KOPT-K1 (cell line): ENCODE results near the gene MNT.
"Not testable (repeated sequence)": the region's sequence is repeated elsewhere in the genome, so short reads cannot be mapped to it uniquely, and the experiment has no call there.

Experiments
- H3K27ac ChIP-seq: fragments of 200-600 bp; sonication (generic); 2 replicates; pipeline ENCODE4 v1.5.1; 2016; ENCODE audit warnings: antibody characterized with exemption, mild to moderate bottlenecking, low read depth, low read length; ENCODE audit not compliant: poor library complexity, severe bottlenecking
- H3K36me3 ChIP-seq: fragments of 200-600 bp; sonication (generic); 2 replicates; pipeline ENCODE4 v1.5.1; 2017; ENCODE audit warnings: antibody characterized with exemption, mild to moderate bottlenecking, low read length, moderate library complexity; ENCODE audit not compliant: insufficient read depth
- H3K9me3 ChIP-seq: fragments of 200-600 bp; sonication (generic); 2 replicates; pipeline ENCODE4 v1.5.1; 2017; ENCODE audit warnings: antibody characterized with exemption, low read length, mild to moderate bottlenecking; ENCODE audit not compliant: insufficient read depth, poor library complexity, severe bottlenecking

Gene MNT

GRCh38 chr17:2400877-2401425, at the start of gene MNT:
TSS of gene MNT (minus strand) at chr17:2401060. CDS start at chr17:2400712, 348 bp downstream.
- no peaks in the 10 kb centered on the region for H3K9me3 ChIP-seq
- H3K27ac ChIP-seq, result peak within 1 kb of the TSS; percentile 72
- H3K36me3 ChIP-seq, result no peaks in the 10 kb centered on the region

- Histone ChIP-seq H3K9me3 (peaks cover 12% of the 10 kb centered on the region), H3K36me3 (peaks cover 29% of the 10 kb centered on the region), H3K27ac (no peak overlapping the region)
Measured at GRCh38 chr17:2450016-2450650, 49.3 kb upstream of the MNT start.

GRCh38 chr17:2449486-2449885, 48.6 kb upstream of the MNT start:
- Histone ChIP-seq H3K9me3 (peaks cover 12% of the 10 kb centered on the region), H3K27ac (no peak overlapping the region), H3K36me3 (peaks cover 34% of the 10 kb centered on the region)

GRCh38 chr17:2447479-2447878, 46.6 kb upstream of the MNT start:
- not testable (repeated sequence) for H3K27ac ChIP-seq
- H3K36me3 ChIP-seq, result peaks cover 22% of the 10 kb centered on the region; the same call in 1 of the 2 replicates
- peaks cover 12% of the 10 kb centered on the region for H3K9me3 ChIP-seq

- Histone ChIP-seq H3K9me3 (peaks cover 12% of the 10 kb centered on the region), H3K36me3 (peaks cover 31% of the 10 kb centered on the region), H3K27ac (no peak overlapping the region)
Measured at GRCh38 chr17:2445638-2446037, 44.8 kb upstream of the MNT start.

- H3K27ac ChIP-seq, result no peak overlapping the region
- peaks cover 12% of the 10 kb centered on the region for H3K9me3 ChIP-seq
- H3K36me3 ChIP-seq, result peaks cover 39% of the 10 kb centered on the region
Measured at GRCh38 chr17:2444382-2444781, 43.5 kb upstream of the MNT start.

GRCh38 chr17:2442166-2442565, 41.3 kb upstream of the MNT start:
- H3K27ac ChIP-seq, result no peak overlapping the region
- H3K36me3 ChIP-seq, result peaks cover 59% of the 10 kb centered on the region
- H3K9me3 ChIP-seq, result peaks cover 12% of the 10 kb centered on the region

GRCh38 chr17:2440930-2441329, 40.1 kb upstream of the MNT start:
- Histone ChIP-seq H3K27ac (no peak overlapping the region), H3K9me3 (peaks cover 2% of the 10 kb centered on the region), H3K36me3 (peaks cover 64% of the 10 kb centered on the region)

GRCh38 chr17:2439997-2440396, 39.1 kb upstream of the MNT start:
- peaks cover 66% of the 10 kb centered on the region for H3K36me3 ChIP-seq
- H3K9me3 ChIP-seq, H3K27ac ChIP-seq: not testable (repeated sequence)

GRCh38 chr17:2438823-2439222, 38.0 kb upstream of the MNT start:
- no peak overlapping the region for H3K27ac ChIP-seq

GRCh38 chr17:2436316-2436905, 35.6 kb upstream of the MNT start:
- peaks cover 96% of the 10 kb centered on the region for H3K36me3 ChIP-seq
- H3K9me3 ChIP-seq, result no peaks in the 10 kb centered on the region
- no peak overlapping the region for H3K27ac ChIP-seq

More at GRCh38 chr17:2438823-2439222, 38.0 kb upstream of the MNT start:
- Histone ChIP-seq H3K9me3 (no peaks in the 10 kb centered on the region), H3K36me3 (peaks cover 74% of the 10 kb centered on the region)

GRCh38 chr17:2435862-2436261, 35.0 kb upstream of the MNT start:
- Histone ChIP-seq H3K27ac (no peak overlapping the region), H3K9me3 (no peaks in the 10 kb centered on the region), H3K36me3 (peaks cover 96% of the 10 kb centered on the region)

- H3K27ac ChIP-seq, result no peak overlapping the region
- no peaks in the 10 kb centered on the region for H3K9me3 ChIP-seq
- peaks cover 90% of the 10 kb centered on the region for H3K36me3 ChIP-seq
Measured at GRCh38 chr17:2435181-2435741, 34.4 kb upstream of the MNT start.

GRCh38 chr17:2433696-2434095, 32.8 kb upstream of the MNT start:
- Histone ChIP-seq H3K9me3 (no peaks in the 10 kb centered on the region), H3K36me3 (peaks cover 81% of the 10 kb centered on the region), H3K27ac (no peak overlapping the region)

GRCh38 chr17:2427910-2428309, 27.1 kb upstream of the MNT start:
- Histone ChIP-seq H3K36me3 (peaks cover 57% of the 10 kb centered on the region), H3K9me3 (no peaks in the 10 kb centered on the region), H3K27ac (no peak overlapping the region)
